ENCODE measurements around the gene DGCR8. TPM values are rescaled to one million over a fixed set of nuclear protein-coding genes. Genes with fewer than 3 reads are reported as not detected.
A peak's percentile ranks its signal among the peaks of the same experiment; 100 is the strongest.

Gene DGCR8
- total RNA-seq (2014; rRNA removed; shearing (Covaris generic); ENCODE audit: low replicate concordance): 8.8 and 26.8 TPM in 2 replicates

DNA sequence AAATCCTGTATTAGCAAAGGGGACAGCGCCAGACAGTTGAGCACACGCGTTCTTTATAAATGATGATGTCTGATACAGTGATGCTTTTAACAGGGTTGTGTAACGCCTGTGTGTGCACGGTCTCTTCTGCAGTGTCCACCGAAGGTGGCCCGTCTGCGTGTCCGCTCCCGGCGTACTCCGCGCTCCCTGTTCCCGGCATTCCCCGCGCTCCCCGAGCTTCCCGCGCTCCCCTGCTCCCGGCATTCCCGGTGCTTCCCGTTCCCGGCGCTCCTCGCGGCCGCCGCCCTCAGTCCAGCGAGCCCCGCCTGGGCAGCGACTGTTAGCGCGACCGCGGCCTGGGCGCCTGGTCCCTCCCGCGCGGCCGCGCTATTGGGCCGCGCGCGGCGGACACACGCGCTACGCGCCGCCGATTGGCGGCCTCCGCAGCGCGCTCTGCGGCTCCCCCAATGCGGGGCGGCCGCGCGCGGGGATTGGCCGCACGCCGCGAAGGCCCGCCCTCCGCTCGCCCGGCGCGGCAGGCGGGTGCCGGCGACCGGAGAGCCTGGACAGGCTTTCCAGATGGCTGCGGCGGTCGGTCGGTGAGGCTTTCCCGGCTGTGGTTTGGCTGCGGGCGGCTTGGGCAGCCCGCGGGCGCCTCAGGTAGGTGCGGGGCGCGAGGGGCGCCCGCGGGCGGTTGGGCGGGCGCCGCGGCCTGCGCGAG lies at the start of gene DGCR8:
DGCR8 (plus strand) TSS at position 497 of the 700 bp plus-strand sequence. CDS start 5,723 bp downstream, outside the sequence.
- in situ Hi-C loops (cut with HindIII; ENCODE audit: low pct_unique_long_range_greater_than_20kb, low sequenced_read_pairs): no loop called here
- peak; percentile 98 for DNase-seq (ENCODE audit: low read depth)

DNA sequence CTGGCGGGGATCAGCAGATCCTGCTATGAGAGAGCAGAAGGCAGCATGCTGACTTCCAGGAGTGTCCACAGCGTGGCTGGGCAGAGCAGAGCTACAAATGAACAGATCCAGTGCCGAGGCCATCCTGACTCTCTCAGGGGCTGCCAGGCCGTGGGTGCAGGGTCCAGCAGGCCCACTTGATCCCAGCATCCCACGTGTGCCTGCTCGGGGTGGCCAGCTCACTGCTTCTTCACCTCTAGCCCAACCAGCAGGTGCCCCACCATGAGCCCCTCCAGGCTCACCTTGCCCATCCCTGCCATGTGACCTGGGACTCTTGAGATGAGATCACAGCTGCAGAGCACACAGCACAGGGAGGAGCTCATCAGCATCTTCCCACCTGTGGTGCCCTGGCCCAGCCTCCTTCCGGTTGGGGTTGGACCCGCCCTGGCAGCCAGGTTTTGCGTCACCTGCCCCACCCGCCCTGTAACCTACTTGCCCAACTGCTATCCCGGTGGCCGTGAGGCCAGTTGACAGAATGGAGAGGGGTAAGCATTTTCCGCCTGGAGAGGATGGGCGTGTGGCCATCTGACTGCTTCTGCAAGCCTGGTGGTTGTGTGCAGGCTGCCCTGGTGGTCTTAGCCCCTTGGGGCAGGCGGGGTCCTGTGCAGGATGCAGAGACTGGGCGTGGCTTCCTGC lies 48.2 kb upstream of the DGCR8 start:
- no peak for DNase-seq (ENCODE audit: low read depth)
- in situ Hi-C loops (cut with HindIII; ENCODE audit: low pct_unique_long_range_greater_than_20kb, low sequenced_read_pairs): no loop called here

DNA sequence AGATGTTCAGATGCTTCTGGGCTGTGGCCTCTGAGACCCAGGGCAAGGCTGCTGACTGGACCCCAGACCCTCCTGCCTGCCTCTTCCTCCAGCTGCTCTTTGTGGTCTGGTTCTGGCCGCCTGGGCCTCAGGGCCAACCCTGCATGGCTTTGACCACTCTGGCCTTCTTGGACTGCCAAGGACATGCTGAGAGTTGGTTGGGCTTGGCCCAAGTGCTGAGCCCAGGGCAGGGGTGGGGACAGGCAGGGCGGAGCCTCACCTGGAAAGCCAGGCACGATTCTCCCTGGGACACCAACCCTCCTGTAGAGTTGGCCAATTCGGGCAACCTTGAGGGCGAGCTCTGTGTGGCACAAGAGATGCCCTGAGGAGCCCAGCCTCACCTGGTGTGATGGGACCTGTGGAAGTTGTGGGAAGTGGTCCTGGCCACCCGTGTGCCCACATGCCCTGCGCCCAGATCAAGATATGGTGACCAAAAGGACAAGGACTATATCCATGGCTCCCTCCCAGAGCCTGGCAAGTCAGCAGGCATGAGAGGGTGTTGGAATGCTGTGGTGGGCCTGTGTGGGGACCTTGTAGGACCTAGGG lies 47.5 kb upstream of the DGCR8 start:
- no peak for DNase-seq (ENCODE audit: low read depth)
- in situ Hi-C loops (cut with HindIII; ENCODE audit: low pct_unique_long_range_greater_than_20kb, low sequenced_read_pairs): no loop called here

DNA sequence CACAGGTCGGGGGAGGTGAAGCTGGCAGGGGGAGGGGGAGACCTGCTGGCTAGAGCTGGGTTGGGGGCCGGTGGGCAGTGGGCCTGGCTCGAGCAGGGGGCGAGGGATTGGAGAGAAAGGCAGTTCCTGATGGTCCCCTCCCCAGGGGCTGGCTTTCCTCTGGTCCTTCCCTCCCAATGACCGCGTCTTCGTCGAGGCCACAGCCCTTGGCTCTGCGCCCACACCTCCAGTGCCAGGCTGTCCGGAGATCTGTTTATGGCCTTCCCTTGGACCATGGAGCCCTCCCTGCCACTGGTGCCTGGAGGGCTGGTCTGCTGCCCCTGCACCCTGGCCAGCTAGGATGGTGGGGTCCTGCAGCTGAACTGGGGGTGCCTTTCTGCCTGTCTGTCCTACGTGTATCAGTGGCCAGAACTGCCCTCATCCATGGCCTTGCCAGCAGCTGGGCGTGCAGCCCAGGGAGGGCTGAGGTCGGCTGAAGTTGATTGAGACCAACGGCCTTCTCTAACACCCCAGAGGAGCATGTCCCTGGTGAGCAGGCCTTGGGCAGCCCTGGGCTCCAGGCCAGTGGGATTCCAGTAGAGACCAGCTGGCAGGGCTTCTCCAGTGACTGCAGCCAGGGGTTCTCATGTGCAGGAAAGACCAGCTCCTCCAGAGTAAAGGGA lies 46.9 kb upstream of the DGCR8 start:
- DNase-seq (ENCODE audit: low read depth): no peak
- in situ Hi-C loops (cut with HindIII; ENCODE audit: low pct_unique_long_range_greater_than_20kb, low sequenced_read_pairs): no loop called here

DNA sequence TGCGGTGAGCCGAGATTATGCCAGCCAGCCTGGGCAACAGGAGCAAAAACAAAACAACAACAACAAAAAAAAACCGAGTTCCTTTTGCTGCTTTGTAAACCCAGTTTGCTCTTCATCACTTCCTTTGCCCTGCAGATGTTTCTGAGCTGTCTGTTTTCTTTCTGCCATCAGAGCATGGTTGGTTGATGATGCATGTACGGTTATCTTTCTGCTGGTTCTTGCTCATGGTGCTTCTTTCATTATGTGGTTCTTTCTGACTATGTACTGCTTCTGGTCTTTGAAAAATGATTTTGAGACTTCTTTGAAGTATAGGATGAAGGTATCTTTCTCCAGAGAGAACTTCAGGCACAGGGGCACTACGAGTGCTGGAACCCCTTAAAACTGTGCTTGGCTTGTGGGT lies 45.9 kb upstream of the DGCR8 start:
- in situ Hi-C loops (cut with HindIII; ENCODE audit: low pct_unique_long_range_greater_than_20kb, low sequenced_read_pairs): no loop called here
- peak; percentile 36 for DNase-seq (ENCODE audit: low read depth)

DNA sequence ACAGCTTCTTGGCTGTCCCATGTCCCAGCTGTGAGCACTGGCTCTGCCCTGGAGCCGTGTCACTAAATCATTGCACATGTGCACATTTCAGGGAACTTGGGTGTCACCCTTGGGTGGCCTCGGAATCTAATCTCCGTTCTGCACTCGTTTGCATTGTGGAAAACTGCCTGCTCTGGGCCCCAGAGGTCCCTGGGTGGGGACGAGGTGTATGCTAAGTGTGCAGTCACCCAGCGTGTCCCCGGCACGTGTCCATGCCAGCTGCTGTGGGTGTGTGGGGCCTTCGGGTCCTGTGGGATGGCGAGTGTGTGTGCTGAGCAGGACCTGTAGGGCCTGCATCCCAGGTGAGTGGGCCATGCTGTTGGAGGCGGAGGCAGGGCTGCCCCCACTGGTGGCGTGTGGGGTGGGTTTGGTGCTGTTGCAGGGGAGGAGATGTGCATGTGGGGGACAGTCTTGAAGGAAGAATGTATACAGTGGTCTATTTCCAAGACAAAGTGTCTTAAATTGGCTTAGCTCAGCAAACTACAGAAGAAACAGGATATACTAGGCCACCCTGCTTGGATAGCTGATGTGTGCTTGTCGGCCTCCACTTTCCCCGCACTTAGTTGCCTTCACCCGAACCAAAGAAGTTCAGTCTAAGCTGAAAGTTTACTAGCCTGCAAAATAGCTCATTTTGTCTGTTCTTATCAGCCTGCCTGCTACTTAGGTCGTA lies 44.5 kb upstream of the DGCR8 start:
- in situ Hi-C loops (cut with HindIII; ENCODE audit: low pct_unique_long_range_greater_than_20kb, low sequenced_read_pairs): no loop called here
- DNase-seq (ENCODE audit: low read depth): no peak

DNA sequence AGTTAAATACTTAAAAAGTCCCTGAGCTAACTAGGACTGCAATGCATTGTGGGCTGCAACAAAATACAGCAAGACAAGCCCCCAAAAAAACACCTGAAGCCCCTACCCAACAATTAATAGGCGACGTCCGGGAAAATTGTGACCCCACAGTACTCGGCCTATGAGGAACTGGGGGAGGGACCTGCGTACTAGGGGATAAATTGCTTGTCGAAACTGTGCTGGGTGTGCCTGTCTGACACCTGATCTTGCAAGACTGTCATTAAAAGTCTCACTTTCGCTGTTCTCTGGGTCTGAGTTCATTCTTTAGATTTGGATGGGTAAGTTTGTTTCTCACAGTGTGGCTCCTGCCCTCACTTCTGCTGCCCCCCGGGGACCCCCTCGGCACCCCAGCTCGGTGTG lies 44.0 kb upstream of the DGCR8 start:
- DNase-seq (ENCODE audit: low read depth): no peak
- in situ Hi-C loops (cut with HindIII; ENCODE audit: low pct_unique_long_range_greater_than_20kb, low sequenced_read_pairs): no loop called here

DNA sequence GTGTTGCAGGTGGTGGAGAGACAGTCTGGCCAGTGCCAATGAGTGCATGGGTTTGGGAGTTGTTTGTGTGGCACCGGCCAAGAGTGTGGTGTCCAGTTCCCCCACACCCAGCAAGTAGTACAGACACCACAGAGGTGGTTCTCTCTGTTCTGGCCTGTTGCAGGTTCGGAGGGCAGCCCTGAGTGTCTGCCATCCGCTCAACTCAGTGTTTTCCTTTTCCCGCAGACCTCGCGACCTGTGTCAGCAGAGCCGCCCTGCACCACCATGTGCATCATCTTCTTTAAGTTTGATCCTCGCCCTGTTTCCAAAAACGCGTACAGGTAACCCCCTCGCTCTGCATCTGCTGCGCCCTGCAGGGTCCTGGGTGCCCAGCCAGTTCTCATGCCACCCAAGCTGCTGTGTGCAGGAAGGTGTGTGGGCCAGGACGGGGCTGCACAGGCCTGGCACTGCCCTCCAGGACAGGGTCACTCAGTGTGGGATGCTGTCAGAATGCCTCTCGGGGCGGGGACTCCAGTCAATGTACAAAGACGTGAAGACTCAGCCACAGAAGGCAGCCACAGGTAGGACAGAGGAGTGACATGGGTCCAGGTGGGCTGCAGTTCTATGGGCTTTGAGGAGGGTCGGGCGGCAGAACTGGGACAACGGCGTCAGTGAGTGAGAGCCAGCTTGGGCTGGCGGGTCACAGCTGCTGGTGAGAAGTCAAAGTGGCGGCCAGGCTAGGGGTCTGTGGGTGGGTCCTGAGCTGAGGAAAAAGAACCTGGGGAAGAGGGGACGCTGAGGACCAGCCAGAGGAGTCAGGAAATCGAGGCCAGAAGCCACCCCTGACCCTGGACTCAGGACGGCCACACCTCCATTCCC lies 43.3 kb upstream of the DGCR8 start:
- no peak for DNase-seq (ENCODE audit: low read depth)
- in situ Hi-C loops (cut with HindIII; ENCODE audit: low pct_unique_long_range_greater_than_20kb, low sequenced_read_pairs): no loop called here

DNA sequence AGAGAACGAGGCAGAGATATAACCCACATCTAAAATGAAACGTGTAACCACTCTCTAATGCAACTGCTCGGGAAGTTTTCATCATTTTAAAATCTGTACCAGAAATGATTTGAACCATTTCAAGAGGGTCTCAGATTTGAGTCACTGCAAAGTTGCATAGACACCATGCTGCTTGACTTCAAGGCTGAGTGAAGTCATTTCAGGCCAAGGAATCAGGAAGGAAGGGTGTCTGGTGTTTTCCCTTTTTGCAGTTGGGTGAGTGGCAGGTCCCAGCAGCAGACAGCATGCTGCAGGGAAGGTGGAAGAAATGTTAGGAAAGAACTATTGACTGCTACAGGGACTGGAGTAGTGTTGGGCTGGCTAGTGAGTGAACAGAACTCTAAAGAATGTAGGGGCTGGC lies 42.6 kb upstream of the DGCR8 start:
- in situ Hi-C loops (cut with HindIII; ENCODE audit: low pct_unique_long_range_greater_than_20kb, low sequenced_read_pairs): no loop called here
- DNase-seq (ENCODE audit: low read depth): no peak

DNA sequence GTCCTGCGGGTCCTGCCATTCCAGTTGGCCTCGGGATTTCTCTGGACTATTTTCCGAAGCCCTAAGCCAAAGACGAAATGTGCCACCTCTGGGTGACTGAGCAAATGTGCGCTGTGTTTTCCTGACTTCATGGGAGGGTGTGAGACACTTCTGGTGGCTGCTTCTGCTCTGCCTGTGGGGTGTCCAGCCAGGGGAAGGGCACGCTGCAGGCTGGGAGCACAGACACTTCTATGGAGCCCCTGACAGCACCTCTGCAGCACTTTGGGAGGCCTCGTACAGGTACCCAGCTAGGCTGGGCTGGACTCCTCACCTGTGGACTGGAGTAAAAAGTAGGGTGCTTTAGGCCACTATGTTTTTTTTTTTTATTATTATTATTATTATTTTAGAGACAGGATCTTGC lies 41.5 kb upstream of the DGCR8 start:
- in situ Hi-C loops (cut with HindIII; ENCODE audit: low pct_unique_long_range_greater_than_20kb, low sequenced_read_pairs): no loop called here
- DNase-seq (ENCODE audit: low read depth): no peak

DNA sequence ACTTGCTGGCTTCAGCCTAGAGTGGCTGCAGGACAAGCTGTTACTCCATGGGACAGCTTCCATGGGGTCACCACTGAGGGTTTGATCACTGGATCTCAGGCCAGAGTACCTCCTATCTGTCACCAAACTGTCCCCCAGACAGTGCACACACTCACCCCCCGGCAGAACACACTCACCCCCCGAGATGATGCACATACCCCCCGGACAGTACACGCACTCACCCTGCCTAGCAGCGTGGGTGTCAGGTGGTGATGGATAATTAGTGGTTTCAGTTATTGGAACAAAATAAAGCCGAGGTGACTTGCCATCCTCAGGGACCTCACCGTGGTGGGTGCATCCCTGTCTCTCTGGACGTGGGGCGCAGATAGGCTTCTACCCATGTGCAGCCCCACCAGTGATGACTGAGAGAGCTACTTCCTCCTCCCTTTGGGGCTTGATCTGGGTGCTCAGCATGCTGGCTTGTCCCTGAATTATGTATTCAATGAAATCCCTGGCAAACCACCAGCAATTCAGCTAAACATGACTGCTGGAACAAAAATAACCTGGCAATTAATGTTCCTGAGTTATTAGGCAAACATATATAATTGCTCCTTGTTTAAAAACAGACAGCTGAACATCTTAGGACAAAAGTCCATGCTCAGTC lies 40.2 kb upstream of the DGCR8 start:
- DNase-seq (ENCODE audit: low read depth): no peak
- in situ Hi-C loops (cut with HindIII; ENCODE audit: low pct_unique_long_range_greater_than_20kb, low sequenced_read_pairs): no loop called here

DNA sequence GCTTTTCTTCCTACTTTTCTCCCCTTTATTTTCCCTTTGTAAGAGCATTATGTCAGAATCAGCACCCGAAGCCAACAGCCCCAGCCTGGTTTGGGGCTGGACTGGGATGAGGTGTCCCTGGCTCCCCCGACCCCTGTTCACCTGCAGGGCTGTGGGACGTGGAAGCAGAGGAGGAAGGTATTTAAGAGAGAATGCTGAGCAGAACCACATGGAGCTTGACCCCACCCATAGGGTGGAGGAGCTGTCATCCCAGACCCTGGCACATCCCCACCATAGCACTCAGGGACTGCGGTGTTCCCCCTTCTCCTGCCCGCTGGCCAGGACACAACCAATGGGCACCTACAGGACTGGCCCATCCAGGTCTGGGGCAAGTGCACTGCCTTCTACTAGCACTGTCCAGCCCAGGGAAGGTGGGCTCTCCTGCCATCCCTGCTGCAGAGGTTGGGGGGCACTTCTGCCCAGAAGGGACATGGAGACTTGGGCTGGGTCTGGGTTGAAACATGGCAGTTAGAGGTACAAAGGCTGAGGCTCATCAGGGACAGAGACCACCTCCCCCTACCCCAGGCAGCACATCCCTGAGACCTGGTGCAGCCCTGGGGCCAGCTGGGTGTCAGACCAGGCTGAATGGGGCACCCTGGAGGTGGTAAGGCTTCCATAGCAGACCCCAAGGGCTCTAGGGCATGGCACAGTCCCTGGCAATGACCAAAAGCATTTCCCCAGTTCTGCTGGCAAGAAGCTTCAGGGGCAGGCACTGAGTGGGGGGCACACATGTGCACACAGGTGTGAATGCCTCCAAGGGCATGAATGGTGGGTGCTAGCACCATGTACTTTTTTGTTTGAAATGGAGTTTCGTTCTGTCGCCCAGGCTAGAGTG lies 39.5 kb upstream of the DGCR8 start:
- in situ Hi-C loops (cut with HindIII; ENCODE audit: low pct_unique_long_range_greater_than_20kb, low sequenced_read_pairs): no loop called here
- no peak for DNase-seq (ENCODE audit: low read depth)

DNA sequence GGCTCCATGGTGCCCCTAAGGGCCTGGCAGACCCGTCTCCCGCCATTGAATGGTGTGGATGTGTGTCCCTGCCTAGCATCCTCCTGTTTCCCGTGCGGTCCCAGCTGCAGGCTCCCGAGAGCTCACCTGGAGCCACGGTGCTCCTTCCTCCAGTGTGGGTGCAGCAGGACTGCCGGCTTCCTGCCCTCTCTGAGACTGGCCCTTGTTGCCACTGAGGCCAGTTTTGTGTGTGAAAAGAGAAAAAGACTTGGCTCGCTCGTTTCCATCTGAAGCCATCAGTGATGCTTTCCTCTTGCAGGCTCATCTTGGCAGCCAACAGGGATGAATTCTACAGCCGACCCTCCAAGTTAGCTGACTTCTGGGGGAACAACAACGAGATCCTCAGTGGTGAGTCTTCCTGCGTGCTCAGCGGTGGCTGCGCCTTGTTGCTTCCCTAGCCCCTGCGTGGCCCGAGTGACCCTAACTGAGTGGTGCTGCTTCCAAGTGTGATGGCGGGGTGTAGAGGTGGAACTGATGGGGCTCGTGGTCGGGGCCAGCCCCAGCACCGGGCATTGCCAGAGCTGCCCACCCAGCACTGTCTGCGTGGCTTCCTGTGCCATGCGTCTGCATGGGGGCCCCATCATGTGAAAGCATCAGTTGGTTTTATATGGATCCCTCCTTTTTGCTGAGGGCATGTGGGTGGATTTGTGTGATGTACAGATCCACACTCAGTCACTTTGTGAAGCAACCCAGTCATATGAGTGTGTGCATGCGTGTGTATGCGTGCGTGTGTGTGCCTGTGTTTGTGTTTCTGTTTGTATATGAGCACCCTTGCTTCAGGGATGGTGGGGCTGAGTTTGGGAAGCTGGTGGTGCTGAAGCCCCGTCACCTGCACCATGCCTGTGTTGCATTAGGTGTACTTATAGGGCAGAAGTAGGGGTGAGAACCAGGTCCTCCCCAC lies 36.7 kb upstream of the DGCR8 start:
- DNase-seq (ENCODE audit: low read depth): no peak
- in situ Hi-C loops (cut with HindIII; ENCODE audit: low pct_unique_long_range_greater_than_20kb, low sequenced_read_pairs): no loop called here

DNA sequence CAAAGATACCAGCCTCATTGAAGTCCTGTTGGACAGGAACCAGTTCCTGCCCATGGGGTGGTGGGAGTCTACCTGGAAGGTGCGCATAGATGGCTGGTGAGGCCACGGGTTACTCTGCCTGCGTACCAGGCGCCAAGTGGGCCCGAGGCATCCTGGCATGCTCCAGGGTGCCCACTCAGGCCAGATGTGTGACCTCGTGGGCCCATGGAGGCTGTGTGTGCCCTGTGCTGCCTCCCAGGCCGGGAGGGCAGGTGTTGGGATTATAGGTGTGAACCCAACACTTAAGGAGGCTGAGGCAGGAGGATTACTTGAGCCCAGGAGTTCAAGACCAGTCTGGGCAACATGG lies 36.1 kb upstream of the DGCR8 start:
- no peak for DNase-seq (ENCODE audit: low read depth)
- in situ Hi-C loops (cut with HindIII; ENCODE audit: low pct_unique_long_range_greater_than_20kb, low sequenced_read_pairs): no loop called here

DNA sequence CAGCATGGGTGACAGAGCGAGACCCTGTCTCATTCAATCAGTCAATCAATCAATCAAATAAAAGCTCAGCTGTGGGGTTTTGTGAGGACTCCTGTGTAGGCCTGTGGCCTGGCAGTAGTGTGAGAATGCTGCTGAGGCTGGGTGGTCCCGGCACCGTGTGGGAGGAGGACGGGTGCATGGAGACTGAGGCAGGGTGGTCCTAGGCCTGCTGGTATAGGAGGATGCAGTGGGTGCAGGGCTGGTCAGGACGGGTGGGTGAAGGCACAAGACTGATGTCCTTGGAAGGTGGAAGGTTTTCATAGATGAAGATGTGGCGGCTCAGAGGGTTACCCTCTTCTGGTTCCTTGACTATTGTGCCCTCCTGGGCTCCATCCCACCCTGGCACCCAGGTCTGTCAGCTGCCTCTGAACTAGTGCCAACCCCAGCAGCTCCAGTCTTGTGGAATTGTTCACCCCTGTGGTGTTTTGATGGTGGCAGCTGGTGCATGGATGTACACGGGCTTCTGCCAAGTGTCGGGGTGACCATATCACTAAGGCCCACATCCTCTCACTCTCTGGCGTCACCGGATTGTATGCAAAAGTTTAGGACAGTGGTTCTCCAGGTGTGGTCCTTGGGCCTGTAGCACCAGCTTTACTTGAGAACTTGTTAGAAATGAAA lies 35.4 kb upstream of the DGCR8 start:
- in situ Hi-C loops (cut with HindIII; ENCODE audit: low pct_unique_long_range_greater_than_20kb, low sequenced_read_pairs): no loop called here
- DNase-seq (ENCODE audit: low read depth): no peak
